Astrocyte of the spinal cord (primary cell): ENCODE results near the gene PBRM1.
A peak's percentile ranks its signal among the peaks of the same experiment; 100 is the strongest.

Experiments
- DNase-seq: peaks from one replicate; pipeline ENCODE4 v3.0.0; 2011; ENCODE audit warnings: low read depth, low spot score
- H3K4me3 ChIP-seq: 2 replicates; pipeline ENCODE4 v1.5.1; 2011; ENCODE audit warnings: low read depth, mild to moderate bottlenecking, low read length, moderate library complexity
- CTCF ChIP-seq: IDR thresholded peaks from 2 replicates; pipeline ENCODE4 v1.5.1; 2012; ENCODE audit warnings: low read depth, mild to moderate bottlenecking, low read length, inconsistent platforms
- in situ Hi-C: cut with HindIII; loops from 2 replicates; pipeline ENCODE4 v1.10.0; 2017; ENCODE audit warnings: low sequenced_read_pairs

The PBRM1 gene

GRCh38 chr3:52539010-52539653 lies 146.6 kb downstream of the PBRM1 start:
- no peak overlapping the region for H3K4me3 ChIP-seq
- DNase-seq = no peak
- in situ Hi-C loops = no loop called here
- no peak for TF ChIP-seq CTCF

GRCh38 chr3:52537726-52538421 lies 147.8 kb downstream of the PBRM1 start:
- DNase-seq = no peak
- peak overlapping the region; percentile 97 for H3K4me3 ChIP-seq
- no peak for TF ChIP-seq CTCF
- in situ Hi-C loops = no loop called here

GRCh38 chr3:52537165-52537620 lies 148.5 kb downstream of the PBRM1 start:
- in situ Hi-C loops = no loop called here
- no peak for DNase-seq
- H3K4me3 ChIP-seq = peak overlapping the region; percentile 97
- TF ChIP-seq CTCF = no peak

- peak; percentile 99 for DNase-seq
- in situ Hi-C loops = no loop called here
- TF ChIP-seq CTCF = peak; percentile 1
- H3K4me3 ChIP-seq = peak within 1 kb of the TSS; percentile 97
These were observed 149.1 kb downstream of the PBRM1 start, which contains the start of gene UQCC5 for GRCh38 chr3:52536369-52537164. UQCC5 (plus strand) TSS chr3:52536605; CDS start chr3:52536756, 151 bp downstream.

GRCh38 chr3:52536112-52536368 lies 149.7 kb downstream of the PBRM1 start:
- in situ Hi-C loops = no loop called here
- H3K4me3 ChIP-seq = no peak overlapping the region
- no peak for TF ChIP-seq CTCF
- no peak for DNase-seq

GRCh38 chr3:52535411-52536111 lies 150.2 kb downstream of the PBRM1 start:
- H3K4me3 ChIP-seq = no peak overlapping the region
- TF ChIP-seq CTCF = no peak
- in situ Hi-C loops = no loop called here
- DNase-seq = no peak
